Left cardiac atrium (tissue), 4 donors: ENCODE results near the gene PSG7. TPM values are rescaled to one million over a fixed set of nuclear protein-coding genes. Genes with fewer than 3 reads are reported as not detected.
"Not testable (repeated sequence)": the region's sequence is repeated elsewhere in the genome, so short reads cannot be mapped to it uniquely, and the experiment has no call there.

ENCODE experiments used
- ATAC-seq, 2 donors: fragments of 200-7000 bp; cut with Tn5 transposase; one replicate each; pipeline ENCODE4 v1.9.1; 2020; ENCODE audit warnings: mild to moderate bottlenecking in 2 of 2, moderate library complexity in 2 of 2
- DNase-seq: peaks from one replicate; pipeline ENCODE4 v3.0.0-alpha.2; 2020
- intact Hi-C, 2 donors: fragments of 100-400 bp; cut with DNase I; formaldehyde crosslinking; loops; one replicate each; pipeline versions ENCODE4 v1.14.1 to v1.15.1; 2022 to 2023
- total RNA-seq, 2 donors: library from RNA; stranded (reverse); fragmentation: NEBNext Ultra II Directional; extraction: Animal tissue kit (Norgen Biotek cat#: 25700); gene quantifications; one replicate each; pipeline ENCODE4 v1.2.1, GENCODE V29; 2021
- donor health status: DM: no; HTN: yes; CAD: no.
- donor health status: DM: no; HTN: yes; CAD: no; lungs with severe emphysema.
- donor health status: DM: yes; HTN: yes; CAD: no.
- donor health status: Dilated cardiomyopathy.

The PSG7 gene
- total RNA-seq, 2 donors from 2014 or later: not detected

DNA sequence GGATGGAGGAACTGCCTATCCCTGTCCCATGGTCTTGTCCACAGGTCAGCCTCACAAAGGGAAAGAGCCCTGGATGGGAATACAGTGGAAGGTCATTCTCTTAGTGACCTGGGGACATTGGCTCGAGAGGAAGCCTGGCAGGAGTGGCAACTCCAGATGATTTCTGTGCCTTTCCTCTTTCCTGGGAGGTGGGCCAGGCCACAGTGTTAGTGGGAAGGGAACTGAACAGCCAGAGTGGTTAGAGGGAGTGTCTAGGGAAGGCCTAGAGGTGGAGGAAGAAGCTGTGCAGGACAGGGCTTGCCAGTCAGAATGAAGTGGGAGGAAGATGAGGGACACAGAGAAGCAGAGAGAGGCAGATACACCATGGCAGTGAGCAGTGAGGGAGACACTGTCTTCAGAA lies 61.1 kb downstream of the PSG7 start:
- DNase-seq, intact Hi-C loops, ATAC-seq: not testable (repeated sequence)

DNA sequence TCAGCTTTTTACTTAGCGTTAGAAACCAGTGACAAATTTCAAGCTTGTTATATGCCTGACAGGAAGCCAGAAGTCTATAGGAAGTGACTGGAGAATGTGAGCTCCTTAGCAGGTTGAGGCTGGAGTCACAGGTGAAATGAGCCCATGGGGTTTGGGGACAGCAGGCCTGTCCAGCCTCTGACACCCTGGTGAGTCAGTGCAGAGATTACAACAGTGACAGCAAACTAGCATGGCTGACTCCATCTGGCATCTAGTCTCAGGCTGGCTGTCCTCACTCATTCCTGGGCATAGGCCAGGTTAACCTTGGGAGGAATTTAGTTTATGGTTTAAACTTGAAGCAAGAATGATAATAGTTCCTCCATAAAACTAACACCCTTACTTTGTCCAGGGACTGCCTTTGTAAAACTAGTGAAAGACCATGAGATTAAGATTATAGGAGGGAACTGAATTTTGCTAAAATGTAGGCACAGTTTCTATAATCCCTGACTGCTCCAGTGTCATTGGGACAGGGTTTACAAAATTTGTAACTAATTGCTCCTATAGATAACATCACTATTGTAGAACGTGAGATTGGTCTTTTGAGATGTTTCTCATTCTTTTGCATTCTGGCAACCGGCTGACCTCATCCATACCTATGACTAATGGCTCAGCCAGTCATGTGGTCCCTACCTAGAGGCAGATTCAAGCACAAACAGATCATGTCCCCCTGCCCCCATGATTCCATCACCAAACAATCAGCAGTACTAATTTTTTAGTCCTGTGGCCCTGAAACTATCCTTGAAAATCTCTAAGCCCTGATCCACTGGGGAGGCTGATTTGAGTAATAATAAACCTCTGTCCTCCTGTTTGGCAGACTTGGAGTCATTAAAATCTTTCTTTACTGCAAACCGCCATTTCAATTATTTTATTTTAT lies 61.9 kb downstream of the PSG7 start:
- DNase-seq, ATAC-seq, intact Hi-C loops: not testable (repeated sequence)

DNA sequence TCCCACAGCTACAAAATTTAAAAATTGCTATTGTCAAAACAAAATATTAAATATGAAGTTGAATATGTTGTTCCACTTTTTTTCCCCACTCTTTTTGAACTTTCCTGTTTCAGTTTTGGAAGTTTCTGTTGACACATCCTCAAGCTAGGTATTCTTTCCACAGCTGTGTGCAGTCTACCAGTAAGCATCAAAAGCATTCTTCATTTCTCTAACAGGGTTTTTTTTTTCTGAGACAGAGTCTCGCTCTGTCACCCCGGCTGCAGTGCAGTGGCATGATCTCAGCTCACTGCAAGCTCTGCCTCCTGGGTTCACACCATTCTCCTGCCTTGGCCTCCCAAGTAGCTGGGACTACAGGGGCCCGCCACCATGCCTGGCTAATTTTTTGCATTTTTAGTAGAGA lies 62.9 kb downstream of the PSG7 start:
- ATAC-seq, DNase-seq, intact Hi-C loops: not testable (repeated sequence)

Other genes starting within 250 kb of the PSG7 start
- not detected for gene PSG3, start 196.7 kb downstream of the PSG7 start, total RNA-seq
- not detected for gene PSG8, start 171.5 kb downstream of the PSG7 start, total RNA-seq
- gene PSG1, start 57.5 kb downstream of the PSG7 start, total RNA-seq: not detected
- gene PSG6, start 19.3 kb downstream of the PSG7 start, total RNA-seq: not detected
- gene PSG11, start 89.3 kb upstream of the PSG7 start, total RNA-seq: not detected
- not detected for gene PSG2, start 145.5 kb upstream of the PSG7 start, total RNA-seq
- not detected for gene PSG5, start 249.3 kb upstream of the PSG7 start, total RNA-seq